Measurements from ENCODE around the gene MRPL11. TPM values are rescaled to one million over a fixed set of nuclear protein-coding genes. Genes with fewer than 3 reads are reported as not detected.
"Not testable (repeated sequence)": the region's sequence is repeated elsewhere in the genome, so short reads cannot be mapped to it uniquely, and the experiment has no call there.

The MRPL11 gene
- total and polyA plus RNA-seq, 3 donors from 2014 or later: 21.2 to 50.0 (median 23.7) TPM

DNA sequence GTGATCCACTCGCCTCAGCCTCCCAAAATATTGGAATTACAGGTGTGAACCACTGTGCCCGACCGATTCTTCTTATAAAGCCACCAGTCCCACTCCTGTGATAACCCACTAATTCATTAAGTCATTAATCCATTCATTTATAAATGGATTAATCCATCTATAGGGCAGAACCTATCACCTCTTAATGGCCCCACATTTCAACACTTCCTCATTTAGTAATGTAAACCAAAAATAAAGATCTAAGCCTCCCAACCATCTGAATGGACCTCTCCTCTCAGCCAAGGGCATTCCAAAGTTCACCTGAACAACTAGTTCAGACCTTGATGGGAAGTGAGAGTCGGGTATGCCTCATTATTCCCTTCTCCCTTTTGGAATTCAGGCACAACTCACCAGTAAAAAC, 9.9 kb upstream of the MRPL11 start:
- no peaks in the 10 kb centered on the region for H3K27me3 ChIP-seq
- no peak overlapping the region for H3K4me3 ChIP-seq
- no peaks in the 10 kb centered on the region for H3K4me1 ChIP-seq
- TF ChIP-seq CTCF (IDR thresholded peaks at IDR 0.05) (no peak), POLR2A (IDR thresholded peaks at IDR 0.05) (no peak)
- intact Hi-C loops (cut with DNase I; ENCODE audit: low total_unique reads): no loop called here
- no peak for DNase-seq
- no peak overlapping the region for H3K27ac ChIP-seq
- 79 to 82% methylated on average over 4 of the region's 4 CpGs for WGBS, 2 donors
- H3K36me3 ChIP-seq (ENCODE audit: low read depth, missing control alignments): no peaks in the 10 kb centered on the region
- no peaks in the 10 kb centered on the region for H3K9me3 ChIP-seq

DNA sequence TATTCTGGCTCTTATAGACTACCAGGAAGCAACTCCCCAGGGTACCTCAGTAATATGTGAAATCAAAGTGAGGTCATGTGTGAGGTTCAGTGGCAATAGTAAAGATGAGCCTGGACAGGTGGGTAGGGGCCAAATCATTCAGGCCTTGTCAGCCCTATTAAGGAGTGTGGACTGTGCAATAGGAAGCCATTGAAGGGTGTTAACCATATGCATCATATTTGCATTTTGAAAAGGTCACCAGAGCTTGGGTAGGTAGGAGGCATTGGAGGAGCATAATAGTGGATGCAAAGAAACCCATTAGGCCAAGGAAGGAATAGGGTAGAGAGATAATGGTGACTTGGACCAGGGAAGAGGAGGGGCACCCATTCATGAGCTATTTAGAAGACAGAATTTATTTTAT, 8.4 kb upstream of the MRPL11 start:
- intact Hi-C loops (cut with DNase I; ENCODE audit: low total_unique reads): no loop called here
- H3K4me3 ChIP-seq: no peak overlapping the region
- no peak overlapping the region for H3K27ac ChIP-seq
- no peak for DNase-seq
- H3K4me1 ChIP-seq: no peaks in the 10 kb centered on the region
- no peaks in the 10 kb centered on the region for H3K36me3 ChIP-seq (ENCODE audit: low read depth, missing control alignments)
- TF ChIP-seq POLR2A (IDR thresholded peaks at IDR 0.05) (no peak), CTCF (IDR thresholded peaks at IDR 0.05) (no peak)
- H3K9me3 ChIP-seq: no peaks in the 10 kb centered on the region
- no peaks in the 10 kb centered on the region for H3K27me3 ChIP-seq

DNA sequence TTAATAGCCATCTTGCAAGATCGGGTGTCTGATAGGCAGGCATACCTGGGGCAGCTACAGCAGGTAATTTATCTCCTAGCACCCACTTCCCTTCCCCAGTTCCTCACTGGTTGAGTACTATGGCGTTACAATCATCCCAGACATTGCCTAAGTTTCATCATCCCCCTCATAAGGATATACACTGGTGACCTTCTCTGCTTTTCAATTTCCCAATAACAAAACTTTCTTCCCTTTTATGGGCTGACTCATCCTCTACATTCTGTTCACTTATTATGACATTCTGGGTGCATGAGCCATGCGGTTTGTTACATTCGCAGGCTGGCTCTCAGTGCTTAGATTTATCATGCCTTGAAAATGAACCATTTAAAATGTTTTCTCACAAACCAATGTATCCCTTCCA, 5.0 kb upstream of the MRPL11 start:
- H3K27me3 ChIP-seq: no peaks in the 10 kb centered on the region
- WGBS, 2 donors: 86 to 91% methylated on average over 4 of the region's 4 CpGs
- intact Hi-C loops (cut with DNase I; ENCODE audit: low total_unique reads): no loop called here
- no peaks in the 10 kb centered on the region for H3K4me1 ChIP-seq
- no peak overlapping the region for H3K4me3 ChIP-seq
- no peaks in the 10 kb centered on the region for H3K36me3 ChIP-seq (ENCODE audit: low read depth, missing control alignments)
- no peak overlapping the region for H3K27ac ChIP-seq
- TF ChIP-seq POLR2A (IDR thresholded peaks at IDR 0.05) (no peak), CTCF (IDR thresholded peaks at IDR 0.05) (no peak)
- no peaks in the 10 kb centered on the region for H3K9me3 ChIP-seq
- DNase-seq: no peak

- H3K36me3 ChIP-seq (ENCODE audit: low read depth, missing control alignments); H3K9me3 ChIP-seq; H3K27me3 ChIP-seq; H3K27ac ChIP-seq; DNase-seq; intact Hi-C loops (cut with DNase I; ENCODE audit: low total_unique reads); H3K4me1 ChIP-seq: not testable (repeated sequence)
- H3K4me3 ChIP-seq: peak overlapping the region in 1 of 2 donors; percentile 26
- WGBS, 2 donors: 65 to 66% methylated on average over 18 to 21 of the region's 27 CpGs
Observed at GRCh38 chr11:66440940-66441282, 2.3 kb upstream of the MRPL11 start.

- H3K27me3 ChIP-seq; intact Hi-C loops (cut with DNase I; ENCODE audit: low total_unique reads); DNase-seq; H3K4me1 ChIP-seq; H3K27ac ChIP-seq; H3K36me3 ChIP-seq (ENCODE audit: low read depth, missing control alignments); H3K9me3 ChIP-seq: not testable (repeated sequence)
- 55% methylated on average over 13 to 23 of the region's 29 CpGs for WGBS, 2 donors
- peak overlapping the region in 1 of 2 donors; percentile 26 for H3K4me3 ChIP-seq
Observed at GRCh38 chr11:66440101-66440939, 1.7 kb upstream of the MRPL11 start.

- WGBS, 2 donors: 4% methylated on average over 9 to 12 of the region's 12 CpGs
- Histone ChIP-seq H3K27ac (peak overlapping the region; percentile 83), H3K36me3 (ENCODE audit: low read depth, missing control alignments) (no peaks in the 10 kb centered on the region), H3K27me3 (no peaks in the 10 kb centered on the region), H3K4me3 (peak overlapping the region; percentile 59 to 99), H3K9me3 (no peaks in the 10 kb centered on the region), H3K4me1 (peaks cover 6% of the 10 kb centered on the region)
- intact Hi-C loops (cut with DNase I; ENCODE audit: low total_unique reads): no loop called here
- TF ChIP-seq POLR2A (IDR thresholded peaks at IDR 0.05): no peak
- no peak for TF ChIP-seq CTCF (IDR thresholded peaks at IDR 0.05)
- DNase-seq: no peak
Observed at GRCh38 chr11:66437979-66438503, 607 bp downstream of the MRPL11 start.
